Measurements from ENCODE around the gene CADPS.

DNA sequence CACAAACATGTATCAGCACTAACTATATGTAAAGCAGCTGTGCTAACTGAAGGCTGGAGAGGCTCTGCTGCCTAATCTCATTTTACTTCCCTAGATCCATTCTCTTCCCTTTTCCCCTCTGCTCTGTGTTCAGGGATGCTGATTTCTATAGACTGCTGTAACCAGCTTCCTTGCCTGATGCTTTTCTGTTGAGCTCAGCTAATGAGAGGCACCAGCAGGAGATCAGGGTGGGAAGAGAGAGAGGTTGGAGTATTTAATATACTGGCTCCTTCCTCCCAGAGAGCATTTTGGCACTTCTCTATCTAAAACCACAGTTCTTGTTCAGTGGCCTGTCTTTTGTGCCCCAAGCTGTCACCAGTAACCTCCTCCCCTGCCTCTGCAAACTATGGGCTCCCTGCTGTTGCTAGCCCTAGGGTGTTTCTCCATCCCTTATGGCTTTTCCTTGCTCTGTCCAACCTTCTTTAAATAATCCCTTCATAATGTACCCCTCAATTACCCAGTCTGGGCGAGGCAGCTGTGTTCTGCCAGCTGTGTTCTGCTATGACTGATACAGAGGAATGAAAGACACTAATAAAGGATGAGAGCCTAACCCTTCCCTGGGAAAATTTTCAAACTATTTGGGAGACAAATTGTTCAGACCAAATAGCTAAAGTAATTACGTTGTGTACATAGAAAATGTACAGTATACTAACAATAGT, 69.5 kb downstream of the CADPS start:
- no peak for TF ChIP-seq EP300 (conservative IDR thresholded peaks at IDR 0.05; ENCODE audit: poor library complexity, severe bottlenecking)
- TF ChIP-seq, protein P1, sequence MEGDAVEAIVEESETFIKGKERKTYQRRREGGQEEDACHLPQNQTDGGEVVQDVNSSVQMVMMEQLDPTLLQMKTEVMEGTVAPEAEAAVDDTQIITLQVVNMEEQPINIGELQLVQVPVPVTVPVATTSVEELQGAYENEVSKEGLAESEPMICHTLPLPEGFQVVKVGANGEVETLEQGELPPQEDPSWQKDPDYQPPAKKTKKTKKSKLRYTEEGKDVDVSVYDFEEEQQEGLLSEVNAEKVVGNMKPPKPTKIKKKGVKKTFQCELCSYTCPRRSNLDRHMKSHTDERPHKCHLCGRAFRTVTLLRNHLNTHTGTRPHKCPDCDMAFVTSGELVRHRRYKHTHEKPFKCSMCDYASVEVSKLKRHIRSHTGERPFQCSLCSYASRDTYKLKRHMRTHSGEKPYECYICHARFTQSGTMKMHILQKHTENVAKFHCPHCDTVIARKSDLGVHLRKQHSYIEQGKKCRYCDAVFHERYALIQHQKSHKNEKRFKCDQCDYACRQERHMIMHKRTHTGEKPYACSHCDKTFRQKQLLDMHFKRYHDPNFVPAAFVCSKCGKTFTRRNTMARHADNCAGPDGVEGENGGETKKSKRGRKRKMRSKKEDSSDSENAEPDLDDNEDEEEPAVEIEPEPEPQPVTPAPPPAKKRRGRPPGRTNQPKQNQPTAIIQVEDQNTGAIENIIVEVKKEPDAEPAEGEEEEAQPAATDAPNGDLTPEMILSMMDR (IDR thresholded peaks at IDR 0.05; ENCODE audit: poor library complexity, severe bottlenecking): no peak
- TF ChIP-seq POLR2AphosphoS5 (IDR thresholded peaks at IDR 0.05): no peak

Data from neural cell (in vitro differentiated cells).